GM19452 (cell line): ENCODE data around the gene UBE2O.
A peak's percentile ranks its signal among the peaks of the same experiment; 100 is the strongest.

Experiments
- ATAC-seq: cut with Tn5 transposase; IDR thresholded peaks from one replicate; pipeline ENCODE4 v1.9.1; 2021; ENCODE audit not compliant: unreplicated experiment

The UBE2O gene

DNA sequence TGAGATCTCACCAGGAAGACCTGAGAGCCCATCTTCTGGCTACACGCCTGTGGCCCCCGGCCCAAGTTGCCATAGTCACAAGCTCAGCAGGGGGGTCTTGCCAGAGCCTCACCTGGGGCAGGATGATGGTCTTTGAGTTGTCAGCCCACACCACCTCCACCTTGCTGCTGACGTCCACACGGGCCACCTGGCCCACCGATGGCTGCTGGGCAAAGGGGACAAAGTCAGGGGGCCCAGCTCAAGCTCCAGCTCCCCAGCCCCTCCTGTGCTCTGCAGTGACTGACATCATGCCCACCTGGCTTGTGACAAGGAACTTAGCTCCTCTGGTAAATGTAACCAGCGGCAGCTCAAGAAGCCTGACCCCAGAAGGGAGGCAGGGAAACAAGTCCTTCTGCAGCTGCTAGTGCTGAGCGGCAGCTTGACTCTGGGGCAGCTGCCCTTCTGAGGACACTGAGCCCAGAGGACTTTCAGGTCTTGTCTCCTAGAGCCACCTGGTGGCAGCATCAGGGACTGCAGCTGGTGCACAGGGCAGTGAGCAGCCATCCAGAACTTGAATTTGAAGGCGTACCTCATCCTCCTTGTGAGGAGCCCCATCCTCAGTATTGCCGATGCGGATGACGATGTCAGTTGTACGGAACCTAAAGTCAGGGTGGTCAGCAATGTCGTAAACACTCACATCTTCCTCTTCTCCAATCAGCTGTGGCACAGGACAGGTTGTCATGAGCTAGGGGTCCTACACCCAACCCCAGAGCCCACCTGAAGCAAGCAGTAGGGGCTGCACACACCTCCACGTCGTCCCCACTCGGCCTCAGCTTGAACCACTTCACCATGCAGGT lies 55.0 kb downstream of the UBE2O start:
- no peak for ATAC-seq

DNA sequence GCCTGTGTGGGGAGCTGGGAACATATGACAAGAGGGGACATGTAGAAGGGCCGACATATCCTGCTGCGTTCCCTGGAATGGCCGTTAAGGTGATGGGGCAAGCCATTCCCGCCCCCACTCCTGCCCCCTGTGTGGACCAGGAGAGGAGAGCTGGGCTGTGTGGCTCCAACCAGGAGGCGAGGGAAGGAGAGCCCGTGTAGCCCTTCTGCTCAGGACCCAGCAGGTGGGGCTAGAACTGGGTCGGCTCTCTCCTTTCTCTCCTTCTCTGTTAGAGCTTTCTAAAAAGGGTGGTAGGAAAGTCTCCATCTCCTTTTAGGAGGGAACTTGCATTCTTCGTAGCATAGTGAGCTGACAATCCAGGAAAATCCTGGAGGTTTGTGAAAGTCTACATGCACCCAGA lies 55.8 kb downstream of the UBE2O start:
- no peak for ATAC-seq

DNA sequence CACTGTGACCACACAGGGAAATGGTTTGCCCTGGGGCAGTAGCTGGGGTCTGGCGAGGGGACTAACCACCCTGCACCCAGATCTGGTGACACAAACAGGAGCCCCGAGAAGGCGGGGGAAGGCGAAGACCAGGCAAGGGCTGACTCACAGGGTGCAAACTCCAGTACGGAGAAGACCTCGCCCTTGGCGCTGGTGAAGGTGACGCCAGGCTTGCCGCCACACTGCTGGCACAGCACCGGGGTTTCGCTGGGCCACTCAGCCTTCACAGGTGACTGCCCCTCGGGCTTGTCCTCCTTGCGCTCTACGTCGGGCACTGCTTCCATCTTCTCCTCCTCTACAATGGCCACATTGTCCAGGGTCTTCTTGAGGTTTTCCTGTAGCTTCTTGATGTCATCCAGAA lies 57.0 kb downstream of the UBE2O start:
- ATAC-seq, result no peak

DNA sequence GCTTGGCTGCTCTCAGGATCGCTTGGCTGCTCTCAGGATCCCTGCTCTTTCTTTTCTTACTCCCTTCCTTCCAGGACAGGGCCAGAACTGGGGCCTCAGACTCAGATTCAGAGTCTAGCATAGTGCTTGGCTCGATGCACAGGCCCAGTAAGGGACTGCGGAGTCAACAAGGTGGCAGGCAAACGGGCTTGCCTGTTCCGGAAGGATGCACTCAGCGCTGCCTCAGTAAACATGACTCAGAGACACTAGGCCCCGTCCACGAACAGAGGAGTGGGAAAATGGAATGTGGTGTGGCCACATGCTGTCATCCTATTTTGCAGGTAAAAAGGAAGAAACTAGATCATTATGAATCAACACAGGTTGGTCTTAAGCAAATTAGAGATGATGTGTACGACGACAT lies 58.8 kb downstream of the UBE2O start:
- ATAC-seq, result no peak

DNA sequence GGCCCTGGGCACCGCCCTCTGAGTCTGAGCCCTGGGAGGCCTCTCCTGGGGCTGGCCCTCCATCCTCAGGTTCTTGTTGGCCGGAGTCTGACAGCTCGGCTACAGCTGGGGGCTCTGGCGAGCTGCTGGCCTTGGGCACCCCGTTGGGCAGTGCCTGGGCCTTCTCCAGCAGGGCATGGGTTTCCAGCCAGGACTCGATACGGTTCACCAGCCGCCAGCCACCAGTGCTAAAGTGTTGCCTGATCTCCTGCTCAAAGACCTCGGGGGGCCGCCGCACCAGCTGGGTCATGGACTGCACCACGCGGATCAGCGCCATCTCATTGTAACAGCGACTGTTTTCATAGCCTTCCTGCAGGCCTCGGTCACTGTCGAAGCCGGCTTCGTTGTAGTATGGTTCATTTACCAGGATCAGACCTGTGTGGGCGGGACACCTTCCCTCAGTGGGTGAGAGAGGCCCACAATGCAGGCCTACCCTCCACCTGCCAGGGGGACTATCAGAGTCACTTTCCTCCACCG lies 61.7 kb downstream of the UBE2O start:
- ATAC-seq, result no peak

DNA sequence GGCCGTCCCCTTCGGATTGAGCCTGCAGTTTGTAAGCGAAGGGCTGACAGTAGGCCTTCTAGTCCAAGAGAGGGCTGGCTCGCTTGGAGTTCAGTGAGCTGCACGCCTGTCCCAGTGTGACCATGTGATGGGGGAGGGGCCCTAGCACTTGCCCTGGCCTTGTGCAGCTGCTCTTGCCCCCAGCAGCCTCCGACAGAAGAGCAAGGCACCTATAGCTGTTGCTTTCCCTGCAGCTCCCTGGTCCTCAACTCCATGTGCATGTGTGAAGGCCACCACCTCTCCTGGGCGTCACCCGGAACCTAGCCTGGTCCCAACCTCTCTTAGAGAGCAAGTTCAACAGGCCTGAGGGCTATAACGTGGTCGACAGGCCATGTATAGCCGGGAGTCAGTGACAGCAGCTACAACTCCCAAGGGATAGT lies 62.9 kb downstream of the UBE2O start:
- no peak for ATAC-seq

DNA sequence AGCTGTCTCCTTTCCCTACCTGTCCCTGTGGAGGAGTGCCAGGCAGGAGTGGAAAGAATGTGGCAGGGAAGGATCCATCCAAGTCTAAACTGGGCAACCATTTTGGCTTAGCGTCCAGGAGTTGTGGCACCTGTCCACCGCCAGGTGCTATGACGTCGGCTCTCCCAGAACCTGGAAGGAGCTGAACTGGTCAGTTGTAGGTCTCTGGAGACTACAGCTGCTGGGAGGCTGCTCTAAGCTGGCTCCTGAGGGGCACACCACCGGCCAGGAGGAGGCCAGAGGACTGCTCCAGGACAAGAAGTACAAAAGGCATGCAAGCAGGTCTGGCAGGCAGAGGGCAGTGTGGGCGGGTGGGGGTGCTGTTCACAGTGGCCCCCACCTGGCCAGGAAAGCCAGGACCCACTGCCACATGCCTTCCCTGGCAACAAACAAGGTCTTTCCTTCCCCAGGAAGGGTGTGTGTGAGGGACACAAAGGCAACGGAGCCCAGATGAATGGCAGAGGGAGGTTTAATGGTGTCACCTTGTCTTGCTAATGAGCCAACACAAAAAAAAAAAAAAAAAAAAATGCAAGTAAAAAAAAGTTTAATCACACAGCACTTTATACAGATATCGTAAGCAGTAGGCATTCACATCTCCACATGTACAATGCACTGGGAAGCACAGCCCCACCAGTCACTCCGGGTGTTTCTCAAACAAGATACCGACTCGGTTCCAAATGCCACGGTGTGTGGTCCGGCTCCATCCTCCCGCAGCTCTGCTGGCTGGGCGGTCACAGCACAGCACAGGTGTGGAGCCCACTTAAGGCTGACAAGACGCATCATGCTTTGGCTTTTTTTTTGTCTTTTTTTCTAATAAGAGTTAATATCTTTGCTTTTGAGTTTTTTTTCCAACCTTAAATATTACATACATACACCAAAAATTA lies 63.7 kb downstream of the UBE2O start:
- ATAC-seq, result no peak

DNA sequence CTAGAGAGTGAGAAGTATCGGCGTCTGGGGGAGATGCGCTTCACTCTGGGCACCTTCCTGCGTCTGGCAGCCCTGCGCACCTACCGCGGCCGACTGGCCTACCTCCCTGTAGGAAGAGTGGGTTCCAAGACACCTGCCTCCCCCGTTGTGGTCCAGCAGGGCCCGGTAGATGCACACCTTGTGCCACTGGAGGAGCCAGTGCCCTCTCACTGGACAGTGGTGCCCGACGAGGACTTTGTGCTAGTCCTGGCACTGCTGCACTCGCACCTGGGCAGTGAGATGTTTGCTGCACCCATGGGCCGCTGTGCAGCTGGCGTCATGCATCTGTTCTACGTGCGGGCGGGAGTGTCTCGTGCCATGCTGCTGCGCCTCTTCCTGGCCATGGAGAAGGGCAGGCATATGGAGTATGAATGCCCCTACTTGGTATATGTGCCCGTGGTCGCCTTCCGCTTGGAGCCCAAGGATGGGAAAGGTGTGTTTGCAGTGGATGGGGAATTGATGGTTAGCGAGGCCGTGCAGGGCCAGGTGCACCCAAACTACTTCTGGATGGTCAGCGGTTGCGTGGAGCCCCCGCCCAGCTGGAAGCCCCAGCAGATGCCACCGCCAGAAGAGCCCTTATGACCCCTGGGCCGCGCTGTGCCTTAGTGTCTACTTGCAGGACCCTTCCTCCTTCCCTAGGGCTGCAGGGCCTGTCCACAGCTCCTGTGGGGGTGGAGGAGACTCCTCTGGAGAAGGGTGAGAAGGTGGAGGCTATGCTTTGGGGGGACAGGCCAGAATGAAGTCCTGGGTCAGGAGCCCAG lies 65.8 kb downstream of the UBE2O start:
- ATAC-seq, result no peak

DNA sequence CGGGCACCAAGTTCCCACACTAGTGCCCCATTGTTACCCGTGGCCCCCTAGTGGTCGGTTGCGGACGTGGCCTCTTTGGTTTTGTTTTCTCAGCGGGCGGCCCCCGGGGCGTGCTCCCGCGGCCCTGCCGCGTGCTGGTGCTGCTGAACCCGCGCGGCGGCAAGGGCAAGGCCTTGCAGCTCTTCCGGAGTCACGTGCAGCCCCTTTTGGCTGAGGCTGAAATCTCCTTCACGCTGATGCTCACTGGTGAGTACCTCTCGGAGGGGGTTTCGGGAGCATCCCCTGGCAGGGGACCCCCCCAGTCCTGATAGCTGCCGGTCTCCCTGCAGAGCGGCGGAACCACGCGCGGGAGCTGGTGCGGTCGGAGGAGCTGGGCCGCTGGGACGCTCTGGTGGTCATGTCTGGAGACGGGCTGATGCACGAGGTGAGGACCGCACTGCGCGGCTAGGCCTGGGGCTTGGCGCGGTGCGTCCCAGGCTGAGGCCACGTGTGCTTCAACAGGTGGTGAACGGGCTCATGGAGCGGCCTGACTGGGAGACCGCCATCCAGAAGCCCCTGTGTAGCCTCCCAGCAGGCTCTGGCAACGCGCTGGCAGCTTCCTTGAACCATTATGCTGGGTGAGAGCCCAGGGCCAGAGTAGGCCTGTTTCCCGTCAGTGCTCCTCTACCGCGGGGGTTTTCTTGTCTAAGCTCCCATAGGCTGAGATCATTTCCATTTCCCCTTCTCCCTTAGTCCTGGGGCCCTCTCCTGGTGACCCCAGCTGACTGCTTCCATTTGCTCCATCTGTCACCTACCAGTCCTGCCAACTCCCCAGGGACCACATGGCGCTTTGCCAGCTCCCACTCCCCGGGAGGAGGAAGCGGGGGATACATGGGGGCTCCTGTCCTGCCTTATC lies 66.8 kb downstream of the UBE2O start:
- no peak for ATAC-seq

DNA sequence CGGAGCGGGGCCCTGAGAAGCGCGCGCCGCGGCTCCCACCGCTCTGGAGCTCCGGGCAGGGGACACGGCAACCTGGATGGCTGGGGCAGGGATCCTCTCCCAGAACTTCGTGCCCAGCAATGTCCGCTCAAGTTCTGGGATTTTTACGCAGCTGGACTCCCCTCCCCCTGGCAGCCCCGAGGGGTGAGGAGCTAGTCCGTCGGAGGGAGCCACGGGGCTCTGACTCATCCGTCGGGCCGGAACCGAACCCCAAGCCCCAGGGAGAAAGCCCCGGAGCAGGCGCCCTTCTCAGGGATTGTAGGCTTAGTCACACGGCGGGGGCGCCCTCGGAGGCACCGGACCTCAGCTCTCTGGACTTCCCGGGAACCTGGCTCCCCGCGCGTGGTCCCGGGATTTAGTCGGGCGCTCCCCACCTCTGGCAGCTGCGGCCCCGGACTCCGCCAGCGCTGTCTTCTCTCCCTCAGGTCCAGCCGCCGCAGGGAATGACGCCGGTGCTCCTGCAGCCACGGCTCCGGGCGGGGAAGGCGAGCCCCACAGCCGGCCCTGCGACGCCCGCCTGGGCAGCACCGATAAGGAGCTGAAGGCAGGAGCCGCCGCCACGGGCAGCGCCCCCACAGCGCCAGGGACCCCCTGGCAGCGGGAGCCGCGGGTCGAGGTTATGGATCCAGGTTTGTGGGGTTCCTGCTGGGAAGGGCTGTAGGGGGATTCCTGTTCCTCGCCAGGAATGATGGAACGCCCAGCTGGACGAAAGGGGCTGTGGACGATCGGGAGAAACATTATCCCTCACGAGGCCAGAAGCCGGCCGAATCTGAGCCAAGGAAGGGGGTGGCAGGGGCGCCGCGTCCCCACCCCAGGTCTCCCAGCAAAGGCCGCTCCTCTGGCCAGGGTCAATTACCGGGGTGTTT lies 67.7 kb downstream of the UBE2O start:
- ATAC-seq, result no peak

DNA sequence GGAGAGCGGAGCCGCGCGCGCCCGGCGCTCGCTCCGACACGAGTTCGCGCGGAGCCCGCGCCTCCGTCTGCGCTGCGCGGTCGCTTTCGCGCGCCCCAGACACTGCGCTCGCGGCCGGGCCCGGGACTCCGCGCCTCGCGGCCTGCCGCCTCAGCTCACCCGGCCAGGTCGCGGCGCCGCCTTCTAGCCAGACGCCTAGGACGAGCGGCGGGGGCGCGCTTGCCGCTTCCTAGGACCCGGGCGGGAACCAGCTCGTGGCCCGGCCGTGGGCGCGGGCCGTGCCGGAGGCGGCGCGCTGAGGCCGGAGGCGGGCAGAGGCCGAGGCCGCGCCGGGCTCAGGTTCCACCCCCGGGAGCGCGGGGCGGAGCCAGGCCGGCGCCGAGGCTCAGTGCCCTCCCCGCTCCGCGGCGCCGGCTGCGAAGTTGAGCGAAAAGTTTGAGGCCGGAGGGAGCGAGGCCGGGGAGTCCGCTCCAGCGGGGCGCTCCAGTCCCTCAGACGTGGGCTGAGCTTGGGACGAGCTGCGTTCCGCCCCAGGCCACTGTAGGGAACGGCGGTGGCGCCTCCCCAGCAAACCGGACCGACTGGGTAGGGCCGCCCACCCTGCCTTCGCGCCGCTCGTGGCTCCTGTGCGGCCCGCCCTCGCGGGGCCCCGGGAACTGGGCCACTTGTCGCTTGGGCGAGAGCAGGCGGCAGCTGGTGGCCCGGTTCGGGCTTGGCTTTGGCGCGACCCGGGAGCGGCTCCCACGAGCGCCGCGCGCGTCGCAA lies 68.5 kb downstream of the UBE2O start, which contains the start of gene SPHK1:
TSS of gene SPHK1 (plus strand) at position 388 of the 765 bp plus-strand sequence. CDS start 1,036 bp downstream, outside the sequence.
- peak; percentile 57 for ATAC-seq

DNA sequence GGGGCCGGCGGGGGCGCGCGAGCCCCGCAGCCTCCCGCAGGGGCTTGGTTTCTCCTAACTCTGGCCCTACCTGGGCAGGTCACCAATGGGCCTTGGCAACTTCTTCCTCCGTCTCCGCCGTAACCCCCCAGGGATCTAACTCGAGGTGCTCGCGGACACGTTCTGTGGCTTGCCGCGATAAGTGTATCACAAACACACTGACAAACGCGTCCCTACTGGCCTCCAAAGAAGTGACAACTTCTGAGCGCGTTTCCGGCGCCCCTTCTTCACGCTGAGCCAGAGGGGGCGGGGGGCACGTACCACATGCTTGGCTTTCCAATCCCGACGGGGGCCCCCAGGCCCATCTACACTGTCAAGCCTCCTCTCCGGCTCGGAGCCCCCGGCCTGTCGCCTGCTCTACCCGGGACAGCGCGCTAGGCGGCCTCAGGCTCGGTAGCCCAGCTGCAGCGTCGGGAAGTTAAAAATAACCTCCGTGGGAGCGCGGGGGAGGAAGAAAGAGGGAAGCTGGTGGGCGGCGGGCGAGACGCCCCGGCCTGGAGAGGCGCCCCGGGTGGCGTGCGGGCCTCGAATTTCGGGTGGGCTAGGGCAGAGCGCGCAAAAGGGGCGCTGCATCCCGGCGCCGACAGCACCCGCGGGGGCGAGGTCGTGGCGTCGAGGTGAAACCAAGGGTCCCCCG lies 69.3 kb downstream of the UBE2O start:
- peak; percentile 20 for ATAC-seq

DNA sequence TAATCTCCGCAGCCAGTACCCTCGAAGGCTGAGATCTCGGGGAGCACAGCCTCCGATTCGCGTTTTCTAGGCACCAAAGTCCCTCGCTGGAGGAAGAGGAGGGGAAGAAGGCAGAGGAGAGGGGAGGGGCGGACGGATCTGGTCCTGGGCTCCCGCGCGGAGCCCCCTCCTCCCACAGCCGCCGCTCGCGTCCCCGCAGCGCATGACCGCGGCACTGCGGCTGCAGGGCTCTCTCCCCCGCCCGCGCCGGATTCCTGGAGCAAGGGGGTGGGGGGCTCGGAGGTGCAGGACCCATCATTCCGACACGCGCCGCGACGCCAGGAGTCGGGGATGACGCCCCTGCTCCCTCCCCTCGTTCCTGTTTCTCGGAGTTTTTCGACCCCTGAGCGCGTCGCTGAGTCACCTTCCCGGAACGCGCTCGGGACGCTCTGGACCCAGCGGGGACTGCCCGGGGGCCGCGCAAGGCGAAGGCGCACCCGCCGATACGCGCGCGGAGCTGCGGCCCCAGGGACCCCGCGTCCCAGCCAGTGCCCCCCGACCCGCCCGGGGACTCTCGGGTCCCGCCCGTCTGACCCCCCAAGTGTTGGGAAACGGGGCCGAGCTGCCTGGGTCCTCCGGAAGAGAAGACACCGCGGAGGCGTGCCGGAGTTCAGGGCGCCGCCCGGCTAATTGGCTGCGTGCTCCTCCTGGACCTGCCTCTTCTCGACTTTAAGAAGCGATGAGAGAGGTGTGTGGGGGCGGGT lies 70.0 kb downstream of the UBE2O start:
- ATAC-seq, result no peak

DNA sequence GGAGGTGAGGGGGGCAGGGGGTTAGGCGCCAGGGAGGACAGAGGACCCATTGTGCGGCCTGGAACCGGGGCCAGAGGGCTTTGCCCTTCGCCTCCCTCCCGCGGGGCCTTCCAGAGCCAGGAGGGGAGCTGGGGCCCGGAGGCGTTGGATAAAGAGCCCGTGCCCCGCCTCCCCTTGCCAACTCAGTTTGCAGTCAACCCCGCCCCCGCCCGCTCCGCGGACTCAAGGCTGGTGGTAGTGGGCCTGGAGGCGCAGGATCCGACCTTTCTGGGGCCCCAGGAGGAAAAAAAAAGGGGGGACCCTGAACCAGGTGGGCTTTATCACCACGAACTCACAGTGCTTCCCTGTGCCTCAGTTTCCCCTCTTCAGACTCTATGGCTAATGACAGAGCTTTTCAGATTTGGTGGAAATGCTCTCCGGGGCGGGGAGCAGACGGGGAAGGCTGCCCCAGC lies 70.6 kb downstream of the UBE2O start:
- no peak for ATAC-seq

DNA sequence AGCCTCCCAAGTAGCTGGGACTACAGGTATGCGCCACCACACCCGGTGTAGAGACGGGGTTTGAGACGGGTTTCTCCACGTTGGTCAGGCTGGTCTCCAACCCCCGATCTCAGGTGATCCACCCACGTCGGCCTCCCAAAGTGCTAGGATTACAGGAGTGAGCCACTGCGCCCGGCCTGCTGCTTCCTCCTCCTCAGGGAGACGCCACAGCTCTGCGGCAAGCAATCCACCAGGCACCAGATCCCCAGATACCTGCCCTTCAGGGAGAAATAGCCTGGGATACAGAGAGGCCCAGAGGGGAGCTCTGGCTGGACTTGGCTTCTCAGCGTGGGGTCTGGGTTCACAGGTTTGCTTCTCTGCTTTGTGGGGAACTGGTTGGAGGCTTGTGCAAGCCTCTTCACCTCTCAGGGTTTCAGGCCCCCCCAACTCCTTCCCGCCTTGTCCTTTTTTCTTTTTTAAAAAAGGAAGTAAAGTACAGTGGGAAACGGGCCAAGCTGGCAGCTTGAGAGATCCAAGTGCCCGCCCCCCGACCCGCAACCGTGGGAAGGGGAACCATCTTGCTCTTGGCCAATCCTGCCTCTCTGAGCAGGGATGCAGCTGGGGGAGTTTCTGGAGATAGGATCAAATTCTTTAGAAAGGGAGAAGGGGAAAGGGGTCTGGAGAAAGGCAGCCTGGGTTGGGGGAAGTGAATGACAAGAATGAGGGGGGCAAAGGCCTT lies 71.2 kb downstream of the UBE2O start:
- ATAC-seq, result no peak
